Measurements from ENCODE around the gene CXCL16.

The CXCL16 gene

GRCh38 chr17:4750606-4751005, 10.9 kb upstream of the CXCL16 start:
- no peak for DNase-seq

DNA sequence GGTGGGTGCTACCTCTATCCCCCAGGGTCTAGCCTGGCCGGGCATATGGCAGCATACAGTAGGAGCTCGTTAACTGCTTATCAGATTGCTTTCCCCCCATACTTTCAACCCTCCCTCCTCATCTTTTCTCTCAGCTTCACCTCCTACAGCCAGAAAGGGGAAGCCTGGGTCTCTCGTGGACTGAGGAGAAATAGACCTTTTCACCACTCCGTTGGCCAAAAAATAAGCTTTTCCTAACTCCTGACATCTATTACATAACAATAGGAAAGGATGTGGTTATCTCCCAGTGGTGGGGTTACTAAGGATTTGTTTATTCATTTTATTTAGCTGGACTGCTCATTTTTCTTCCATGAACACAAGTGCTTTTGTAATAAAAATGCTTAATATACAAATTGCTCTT, 9.0 kb upstream of the CXCL16 start:
- no peak for DNase-seq

DNA sequence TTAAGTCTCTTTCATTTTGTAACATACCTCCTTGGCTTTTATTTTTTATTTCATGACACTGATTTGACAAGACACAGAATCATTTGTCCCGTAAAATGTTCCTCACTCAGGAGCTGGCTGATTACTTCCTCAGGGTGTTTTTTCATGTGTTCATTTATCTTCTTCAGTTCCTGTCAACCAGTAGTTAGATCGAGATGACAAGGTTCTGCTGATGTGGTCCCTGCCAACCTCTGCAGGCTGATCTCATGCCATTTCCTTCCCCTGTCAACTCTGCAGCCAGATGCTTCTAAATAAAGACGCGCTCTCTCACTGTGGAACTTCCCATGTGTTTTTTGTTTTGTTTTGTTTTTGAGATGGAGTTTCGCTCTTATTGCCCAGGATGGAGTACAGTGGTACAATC, 8.1 kb upstream of the CXCL16 start:
- no peak for DNase-seq

- no peak for DNase-seq
Observed at GRCh38 chr17:4744999-4745969, 5.6 kb upstream of the CXCL16 start.

DNA sequence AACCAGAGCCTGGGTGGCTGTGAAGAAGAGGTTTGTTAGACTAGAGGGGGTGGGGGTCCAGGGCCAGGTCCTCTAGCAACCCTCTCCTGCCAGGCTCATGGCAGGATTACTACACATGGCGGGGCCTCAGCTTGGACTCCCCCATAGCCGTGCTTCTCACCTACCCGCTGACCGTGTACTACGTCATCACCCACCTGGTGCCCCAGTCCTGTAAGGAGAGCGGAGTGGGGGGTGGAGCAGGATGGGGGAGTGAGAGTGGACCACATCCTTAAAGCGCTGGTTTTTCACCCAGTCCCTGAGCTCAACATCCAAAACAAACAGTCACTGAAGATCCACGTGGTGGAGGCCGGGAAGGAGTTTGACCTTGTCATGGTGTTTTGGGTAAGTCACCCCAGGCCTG, 4.2 kb upstream of the CXCL16 start:
- no peak for DNase-seq

GRCh38 chr17:4743216-4743615, 3.5 kb upstream of the CXCL16 start:
- DNase-seq = no peak

DNA sequence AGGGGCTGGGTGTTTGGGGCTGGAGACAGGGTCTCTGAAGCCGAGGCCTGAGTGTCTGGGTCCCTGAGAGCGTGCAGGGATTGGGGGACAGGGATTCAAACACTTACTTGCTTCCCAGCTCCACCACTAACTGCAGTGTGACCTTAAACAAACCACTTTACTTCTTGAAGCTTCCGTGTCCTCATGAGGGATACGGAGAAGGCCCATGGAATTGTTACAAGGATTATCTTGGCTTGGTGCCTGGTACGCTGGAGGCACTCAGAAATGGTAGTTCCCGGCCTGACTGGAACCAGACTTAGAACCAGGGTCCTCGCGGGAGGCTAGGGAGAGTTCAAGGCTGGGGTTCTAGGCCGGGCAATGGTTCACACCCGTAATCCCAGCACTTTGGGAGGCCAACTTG, 2.9 kb upstream of the CXCL16 start:
- no peak for DNase-seq

DNA sequence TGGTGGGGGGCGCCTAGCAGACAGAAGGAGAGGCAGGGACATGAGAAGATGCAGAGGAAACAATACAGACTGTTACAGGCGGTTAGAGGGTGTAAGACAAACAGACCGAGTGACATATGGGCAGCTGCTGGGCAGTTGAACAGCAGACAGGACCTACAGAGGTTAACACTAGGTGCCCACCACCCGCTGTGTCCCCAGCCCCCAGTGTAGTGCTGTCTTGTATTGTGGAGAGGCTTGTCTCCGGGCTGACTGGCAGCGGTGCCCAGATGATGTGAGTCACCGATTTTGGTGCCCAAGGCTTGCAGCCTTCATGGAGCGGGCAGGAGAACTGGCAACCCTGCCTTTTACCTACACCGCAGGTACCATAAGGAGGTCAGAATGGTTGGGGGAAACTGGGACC, 2.4 kb upstream of the CXCL16 start:
- DNase-seq = no peak

GRCh38 chr17:4741544-4741943, 1.8 kb upstream of the CXCL16 start:
- DNase-seq = no peak

DNA sequence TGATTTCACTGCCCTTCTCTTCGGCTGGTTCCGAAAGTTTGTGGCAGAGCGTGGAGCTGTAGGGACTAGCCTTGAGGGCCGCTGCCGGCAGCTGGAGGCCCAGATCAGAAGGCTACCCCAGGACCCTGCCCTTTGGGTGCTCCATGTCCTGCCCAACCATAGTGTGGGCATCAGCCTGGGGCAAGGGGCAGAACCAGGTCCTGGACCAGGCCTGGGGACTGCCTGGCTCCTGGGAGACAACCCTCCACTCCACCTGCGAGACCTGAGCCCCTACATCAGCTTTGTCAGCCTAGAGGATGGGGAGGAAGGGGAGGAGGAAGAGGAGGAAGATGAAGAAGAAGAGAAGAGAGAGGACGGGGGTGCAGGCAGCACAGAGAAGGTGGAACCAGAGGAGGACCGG, 856 bp upstream of the CXCL16 start:
- no peak for DNase-seq

DNA sequence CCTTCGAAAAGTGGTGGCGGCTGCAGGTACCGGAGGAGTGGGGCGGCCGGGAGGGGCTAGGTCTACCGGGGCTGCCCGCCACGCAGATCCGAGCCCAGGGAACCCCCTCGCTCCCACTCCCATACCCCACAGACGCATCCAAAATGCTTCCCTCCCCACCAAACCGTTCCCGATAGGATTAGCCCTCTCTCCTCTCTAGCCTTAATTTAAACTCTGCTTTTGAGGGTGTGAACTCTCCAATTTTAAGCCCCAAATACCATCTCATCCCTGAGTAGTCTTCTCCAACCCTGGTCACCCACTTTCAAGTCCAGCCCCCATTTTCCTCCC, 260 bp upstream of the CXCL16 start:
- no peak for DNase-seq

DNA sequence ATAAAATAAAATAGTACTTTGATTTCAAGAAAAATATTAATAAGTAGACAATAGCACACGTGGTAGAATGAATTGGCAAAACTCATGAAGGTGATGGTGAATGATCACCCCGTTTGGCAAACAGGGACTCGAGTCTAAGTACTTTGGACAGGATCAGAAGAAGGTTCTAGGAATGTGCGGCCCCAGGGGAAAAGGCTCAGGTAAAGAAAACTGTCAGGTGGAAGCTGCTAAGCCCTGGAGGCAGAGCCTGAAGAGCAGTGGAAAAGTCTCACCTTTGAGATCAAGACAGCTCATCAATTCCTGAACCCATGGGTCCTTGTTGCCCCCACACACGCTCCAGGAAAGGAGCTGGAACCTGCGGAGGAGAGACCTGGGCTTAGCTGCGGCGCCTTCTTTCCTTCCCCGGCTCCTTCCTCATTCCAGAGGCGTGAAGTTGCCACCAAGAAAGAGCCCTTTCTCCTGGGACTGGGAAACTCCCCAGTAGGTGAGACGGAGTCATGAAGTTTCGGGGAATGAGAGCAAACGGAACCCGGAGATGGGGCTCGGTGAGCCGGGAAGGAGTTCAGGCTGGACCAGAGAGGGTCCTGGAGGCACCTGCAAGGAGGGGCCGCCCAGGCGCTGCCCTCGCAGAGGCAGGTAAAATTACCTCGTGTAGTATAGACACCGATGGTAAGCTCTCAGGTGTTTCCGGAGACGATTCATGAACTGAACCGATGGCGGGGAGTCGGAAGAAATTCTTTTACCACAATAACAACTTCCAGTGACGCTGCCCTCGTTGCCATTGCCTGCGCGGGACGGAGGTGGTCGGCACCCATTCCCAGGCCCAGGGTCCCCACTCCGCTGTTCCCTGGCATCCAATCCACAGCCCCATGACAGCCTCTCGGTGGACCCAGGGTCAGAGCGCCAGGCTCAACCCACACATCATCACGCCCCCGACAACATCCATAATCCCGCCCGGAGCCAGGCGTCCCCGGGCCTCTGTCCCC, 1.3 kb downstream of the CXCL16 start:
- no peak for DNase-seq

GRCh38 chr17:4735876-4736651, 3.7 kb downstream of the CXCL16 start:
- DNase-seq = no peak

GRCh38 chr17:4734857-4735475, 4.8 kb downstream of the CXCL16 start:
- no peak for DNase-seq

- DNase-seq = no peak
Observed at GRCh38 chr17:4733073-4733531, 6.6 kb downstream of the CXCL16 start.

DNA sequence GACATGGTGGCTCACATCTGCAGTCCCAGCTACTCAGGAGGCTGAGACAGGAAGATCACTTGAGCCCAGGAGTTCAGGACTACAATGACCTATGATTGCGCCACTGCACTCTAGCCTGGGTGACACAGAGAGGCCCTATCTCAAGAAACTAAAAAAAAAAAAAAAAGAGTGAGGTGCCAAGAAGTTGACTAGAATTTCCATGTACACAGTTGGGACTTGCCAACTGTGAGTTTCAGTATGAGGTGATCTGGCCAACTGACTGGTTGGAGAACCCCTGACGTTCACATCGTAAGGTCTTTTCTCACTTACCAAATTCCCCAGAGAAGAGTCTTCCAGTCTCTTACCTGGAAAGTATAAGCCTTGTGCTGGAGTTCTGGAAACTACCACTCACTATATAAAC, 11.6 kb downstream of the CXCL16 start:
- DNase-seq = no peak

- no peak for DNase-seq
Observed at GRCh38 chr17:4725646-4726310, 13.9 kb downstream of the CXCL16 start.

GRCh38 chr17:4724650-4725049, 15.1 kb downstream of the CXCL16 start:
- no peak for DNase-seq

DNA sequence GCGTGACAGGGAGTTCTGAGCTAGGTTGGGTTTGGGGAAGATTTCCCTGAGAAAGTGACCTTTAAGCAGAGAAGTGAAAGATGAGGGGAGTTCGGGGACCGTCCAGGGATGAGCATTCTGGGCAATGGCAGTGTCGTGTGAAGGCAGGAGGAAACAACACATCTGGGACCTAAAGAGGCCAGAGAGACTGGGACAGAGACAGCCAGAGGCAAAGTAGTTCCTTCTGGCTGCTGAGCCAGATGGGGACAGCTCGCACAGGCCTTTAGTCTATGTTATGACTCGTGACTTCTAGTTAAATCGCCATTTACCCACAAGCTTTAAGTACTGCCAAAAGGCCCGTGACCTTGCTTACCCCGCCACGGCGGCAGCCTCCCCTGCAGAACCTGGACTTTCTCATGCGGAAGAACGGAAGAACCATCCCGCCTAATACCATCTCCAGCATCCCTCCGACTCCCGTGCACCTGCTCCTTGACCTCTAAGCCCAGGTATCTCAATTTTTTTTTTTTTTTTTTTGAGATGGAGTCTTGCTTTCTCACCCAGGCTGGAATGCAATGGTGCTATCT, 17.0 kb downstream of the CXCL16 start:
- DNase-seq = no peak

GRCh38 chr17:4721203-4722135, 18.3 kb downstream of the CXCL16 start:
- no peak for DNase-seq
